Measurements from ENCODE around the gene PDE6G.

GRCh38 chr17:81688616-81689015, 32.3 kb upstream of the PDE6G start:
- TF ChIP-seq POLR2A (IDR thresholded peaks at IDR 0.05) (no peak), CTCF (IDR thresholded peaks at IDR 0.05) (no peak)
